HL-60 (cell line): ENCODE data around the gene CHADL.

Source experiments
- POLR2AphosphoS5 ChIP-seq: IDR thresholded peaks from 2 replicates; pipeline ENCODE4 v1.6.1; 2012; ENCODE audit warnings: low read depth
- TF ChIP-seq, protein P1 (sequence below): IDR thresholded peaks from one replicate; pipeline ENCODE4 v1.5.1; 2011; ENCODE audit warnings: low read length, control low read depth, inconsistent platforms; ENCODE audit not compliant: insufficient read depth

DNA sequence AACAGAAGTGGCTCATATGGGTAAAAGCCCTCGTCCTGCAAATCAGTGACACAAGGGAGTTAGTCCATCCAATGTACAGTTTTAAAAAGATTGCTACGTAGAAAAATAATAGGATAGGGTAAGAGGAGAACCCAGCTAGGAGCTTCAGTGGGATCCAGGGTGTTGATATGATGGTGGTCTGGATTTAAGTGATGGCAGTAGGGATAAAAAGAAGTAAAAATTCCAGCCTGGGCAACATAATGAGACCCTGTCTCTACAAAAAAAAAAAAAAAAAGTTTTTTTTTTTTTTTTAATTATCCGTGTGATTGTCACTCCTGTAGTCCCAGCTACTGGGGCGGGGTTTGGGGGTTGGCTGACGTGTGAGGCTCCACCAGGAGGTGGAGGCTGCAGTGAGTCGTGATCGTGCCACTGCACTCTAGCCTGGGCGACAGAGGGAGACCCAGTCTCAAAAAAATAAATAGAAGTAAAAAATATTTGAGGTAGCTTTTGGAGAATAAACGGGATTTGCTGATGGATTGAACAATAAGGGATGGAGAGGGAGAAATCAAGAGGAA is 42.6 kb downstream of the CHADL start:
- TF ChIP-seq, protein P1, sequence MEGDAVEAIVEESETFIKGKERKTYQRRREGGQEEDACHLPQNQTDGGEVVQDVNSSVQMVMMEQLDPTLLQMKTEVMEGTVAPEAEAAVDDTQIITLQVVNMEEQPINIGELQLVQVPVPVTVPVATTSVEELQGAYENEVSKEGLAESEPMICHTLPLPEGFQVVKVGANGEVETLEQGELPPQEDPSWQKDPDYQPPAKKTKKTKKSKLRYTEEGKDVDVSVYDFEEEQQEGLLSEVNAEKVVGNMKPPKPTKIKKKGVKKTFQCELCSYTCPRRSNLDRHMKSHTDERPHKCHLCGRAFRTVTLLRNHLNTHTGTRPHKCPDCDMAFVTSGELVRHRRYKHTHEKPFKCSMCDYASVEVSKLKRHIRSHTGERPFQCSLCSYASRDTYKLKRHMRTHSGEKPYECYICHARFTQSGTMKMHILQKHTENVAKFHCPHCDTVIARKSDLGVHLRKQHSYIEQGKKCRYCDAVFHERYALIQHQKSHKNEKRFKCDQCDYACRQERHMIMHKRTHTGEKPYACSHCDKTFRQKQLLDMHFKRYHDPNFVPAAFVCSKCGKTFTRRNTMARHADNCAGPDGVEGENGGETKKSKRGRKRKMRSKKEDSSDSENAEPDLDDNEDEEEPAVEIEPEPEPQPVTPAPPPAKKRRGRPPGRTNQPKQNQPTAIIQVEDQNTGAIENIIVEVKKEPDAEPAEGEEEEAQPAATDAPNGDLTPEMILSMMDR = no peak
- TF ChIP-seq POLR2AphosphoS5 = no peak
